Measurements from ENCODE around the gene CCDC178.

DNA sequence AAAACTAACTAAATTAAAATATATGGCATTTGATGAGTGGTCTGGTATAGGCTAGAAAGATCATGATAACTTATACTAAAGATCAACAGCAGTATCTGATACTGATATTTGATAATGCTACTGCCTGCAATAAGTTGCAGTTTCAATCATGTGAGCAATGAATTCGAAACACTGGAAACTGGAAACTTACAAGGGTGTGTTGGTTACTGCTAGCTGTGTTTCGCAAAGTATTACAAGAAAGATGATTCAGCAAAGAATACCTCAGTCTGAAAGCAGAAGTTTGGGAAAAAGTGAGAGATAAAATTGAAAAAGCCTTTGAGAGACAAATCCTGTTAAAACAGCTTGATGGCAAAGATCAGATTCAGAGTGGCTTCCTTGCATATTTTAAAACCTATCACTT lies 294.5 kb downstream of the CCDC178 start:
- TF ChIP-seq, protein P1, sequence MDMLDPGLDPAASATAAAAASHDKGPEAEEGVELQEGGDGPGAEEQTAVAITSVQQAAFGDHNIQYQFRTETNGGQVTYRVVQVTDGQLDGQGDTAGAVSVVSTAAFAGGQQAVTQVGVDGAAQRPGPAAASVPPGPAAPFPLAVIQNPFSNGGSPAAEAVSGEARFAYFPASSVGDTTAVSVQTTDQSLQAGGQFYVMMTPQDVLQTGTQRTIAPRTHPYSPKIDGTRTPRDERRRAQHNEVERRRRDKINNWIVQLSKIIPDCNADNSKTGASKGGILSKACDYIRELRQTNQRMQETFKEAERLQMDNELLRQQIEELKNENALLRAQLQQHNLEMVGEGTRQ (IDR thresholded peaks at IDR 0.05) = no peak
- no peak for TF ChIP-seq EP300 (IDR thresholded peaks at IDR 0.05)
- TF ChIP-seq, protein P2, sequence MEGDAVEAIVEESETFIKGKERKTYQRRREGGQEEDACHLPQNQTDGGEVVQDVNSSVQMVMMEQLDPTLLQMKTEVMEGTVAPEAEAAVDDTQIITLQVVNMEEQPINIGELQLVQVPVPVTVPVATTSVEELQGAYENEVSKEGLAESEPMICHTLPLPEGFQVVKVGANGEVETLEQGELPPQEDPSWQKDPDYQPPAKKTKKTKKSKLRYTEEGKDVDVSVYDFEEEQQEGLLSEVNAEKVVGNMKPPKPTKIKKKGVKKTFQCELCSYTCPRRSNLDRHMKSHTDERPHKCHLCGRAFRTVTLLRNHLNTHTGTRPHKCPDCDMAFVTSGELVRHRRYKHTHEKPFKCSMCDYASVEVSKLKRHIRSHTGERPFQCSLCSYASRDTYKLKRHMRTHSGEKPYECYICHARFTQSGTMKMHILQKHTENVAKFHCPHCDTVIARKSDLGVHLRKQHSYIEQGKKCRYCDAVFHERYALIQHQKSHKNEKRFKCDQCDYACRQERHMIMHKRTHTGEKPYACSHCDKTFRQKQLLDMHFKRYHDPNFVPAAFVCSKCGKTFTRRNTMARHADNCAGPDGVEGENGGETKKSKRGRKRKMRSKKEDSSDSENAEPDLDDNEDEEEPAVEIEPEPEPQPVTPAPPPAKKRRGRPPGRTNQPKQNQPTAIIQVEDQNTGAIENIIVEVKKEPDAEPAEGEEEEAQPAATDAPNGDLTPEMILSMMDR (IDR thresholded peaks at IDR 0.05) = no peak
- TF ChIP-seq, protein P3, sequence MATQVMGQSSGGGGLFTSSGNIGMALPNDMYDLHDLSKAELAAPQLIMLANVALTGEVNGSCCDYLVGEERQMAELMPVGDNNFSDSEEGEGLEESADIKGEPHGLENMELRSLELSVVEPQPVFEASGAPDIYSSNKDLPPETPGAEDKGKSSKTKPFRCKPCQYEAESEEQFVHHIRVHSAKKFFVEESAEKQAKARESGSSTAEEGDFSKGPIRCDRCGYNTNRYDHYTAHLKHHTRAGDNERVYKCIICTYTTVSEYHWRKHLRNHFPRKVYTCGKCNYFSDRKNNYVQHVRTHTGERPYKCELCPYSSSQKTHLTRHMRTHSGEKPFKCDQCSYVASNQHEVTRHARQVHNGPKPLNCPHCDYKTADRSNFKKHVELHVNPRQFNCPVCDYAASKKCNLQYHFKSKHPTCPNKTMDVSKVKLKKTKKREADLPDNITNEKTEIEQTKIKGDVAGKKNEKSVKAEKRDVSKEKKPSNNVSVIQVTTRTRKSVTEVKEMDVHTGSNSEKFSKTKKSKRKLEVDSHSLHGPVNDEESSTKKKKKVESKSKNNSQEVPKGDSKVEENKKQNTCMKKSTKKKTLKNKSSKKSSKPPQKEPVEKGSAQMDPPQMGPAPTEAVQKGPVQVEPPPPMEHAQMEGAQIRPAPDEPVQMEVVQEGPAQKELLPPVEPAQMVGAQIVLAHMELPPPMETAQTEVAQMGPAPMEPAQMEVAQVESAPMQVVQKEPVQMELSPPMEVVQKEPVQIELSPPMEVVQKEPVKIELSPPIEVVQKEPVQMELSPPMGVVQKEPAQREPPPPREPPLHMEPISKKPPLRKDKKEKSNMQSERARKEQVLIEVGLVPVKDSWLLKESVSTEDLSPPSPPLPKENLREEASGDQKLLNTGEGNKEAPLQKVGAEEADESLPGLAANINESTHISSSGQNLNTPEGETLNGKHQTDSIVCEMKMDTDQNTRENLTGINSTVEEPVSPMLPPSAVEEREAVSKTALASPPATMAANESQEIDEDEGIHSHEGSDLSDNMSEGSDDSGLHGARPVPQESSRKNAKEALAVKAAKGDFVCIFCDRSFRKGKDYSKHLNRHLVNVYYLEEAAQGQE (IDR thresholded peaks at IDR 0.05) = no peak
